ENCODE results near the gene MKX. TPM values are rescaled to one million over a fixed set of nuclear protein-coding genes. Genes with fewer than 3 reads are reported as not detected.

Gene MKX
- total and polyA plus RNA-seq, 3 experiments from 2014 or later, result 0.20 to 0.29 TPM; not detected in 1

DNA sequence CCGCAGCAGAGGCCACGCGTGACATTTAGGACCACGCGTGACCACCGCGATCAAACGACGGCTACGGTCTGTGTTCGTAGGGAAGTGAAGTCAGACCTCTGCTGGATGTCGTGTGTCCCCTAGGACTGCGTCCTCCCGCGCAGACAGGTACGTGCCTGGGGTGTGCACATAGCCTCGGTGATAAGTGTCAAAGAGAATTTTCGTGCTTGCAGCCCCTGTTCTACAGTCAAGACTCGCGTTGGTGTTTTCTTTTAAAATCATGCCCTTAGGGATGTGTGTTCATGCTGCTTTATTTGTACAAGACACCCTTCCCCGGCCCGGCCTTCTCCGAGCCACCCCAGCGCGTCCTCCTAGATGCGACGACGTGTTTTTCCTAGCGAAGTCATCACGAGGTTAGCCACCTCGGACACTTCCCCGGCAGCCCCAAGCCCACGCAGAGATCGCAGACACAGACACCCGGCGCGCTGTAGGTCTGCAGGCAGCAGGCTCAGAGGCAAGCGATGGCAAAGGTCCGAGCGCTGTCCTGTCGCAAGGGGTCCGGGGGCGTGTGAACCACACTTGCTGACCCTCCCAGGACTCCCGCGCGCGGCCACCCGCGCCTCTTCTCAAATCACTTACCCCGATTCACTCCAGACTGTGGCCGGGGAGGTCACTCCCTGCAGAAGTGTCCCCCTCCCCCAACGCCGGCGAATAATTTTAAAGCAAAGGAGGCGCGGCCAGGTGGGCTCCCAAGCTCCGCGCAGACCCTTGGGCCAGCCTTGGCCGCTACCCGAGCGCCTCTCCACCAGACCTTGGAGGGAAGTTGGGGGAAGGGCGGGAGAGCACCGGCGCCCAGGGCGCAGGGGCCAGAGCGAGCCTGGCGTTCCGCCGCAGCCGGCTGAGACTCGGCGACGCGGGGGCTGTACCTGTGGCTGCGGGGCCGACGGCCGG lies 552 bp downstream of the MKX start:
- Histone ChIP-seq H3K27ac (ENCODE audit: low read depth, low read length) (no peak overlapping the region), H3K36me3 (ENCODE audit: insufficient read depth, low read length) (no peaks in the 10 kb centered on the region), H3K4me3 (ENCODE audit: low read length) (peak overlapping the region; percentile 47), H3K9me3 (ENCODE audit: low read length) (no peaks in the 10 kb centered on the region), H3K27me3 (ENCODE audit: insufficient read depth, low read length, poor library complexity, severe bottlenecking) (peaks cover 64% of the 10 kb centered on the region), H3K4me1 (ENCODE audit: insufficient read depth, low read length) (peaks cover 42% of the 10 kb centered on the region)
- peak overlapping the region in 5 of 8 donors; percentile 3 to 92 (median 68) for H3K27ac Mint-ChIP-seq
- H3K4me3 Mint-ChIP-seq, result peak overlapping the region; percentile 85 to 93 (median 88)
- no peaks in the 10 kb centered on the region for H3K9me3 Mint-ChIP-seq
- H3K36me3 Mint-ChIP-seq, result no peaks in the 10 kb centered on the region
- ChIA-PET CTCF (no interaction called here), POLR2A (no interaction called here)
- peaks cover 47 to 74% of the 10 kb centered on the region in 2 donors for H3K27me3 Mint-ChIP-seq
- H3K4me1 Mint-ChIP-seq, result peaks cover 24 to 52% (median 30%) of the 10 kb centered on the region in 3 donors
- peak in 2 of 5 donors; percentile 22 to 30 for DNase-seq

DNA sequence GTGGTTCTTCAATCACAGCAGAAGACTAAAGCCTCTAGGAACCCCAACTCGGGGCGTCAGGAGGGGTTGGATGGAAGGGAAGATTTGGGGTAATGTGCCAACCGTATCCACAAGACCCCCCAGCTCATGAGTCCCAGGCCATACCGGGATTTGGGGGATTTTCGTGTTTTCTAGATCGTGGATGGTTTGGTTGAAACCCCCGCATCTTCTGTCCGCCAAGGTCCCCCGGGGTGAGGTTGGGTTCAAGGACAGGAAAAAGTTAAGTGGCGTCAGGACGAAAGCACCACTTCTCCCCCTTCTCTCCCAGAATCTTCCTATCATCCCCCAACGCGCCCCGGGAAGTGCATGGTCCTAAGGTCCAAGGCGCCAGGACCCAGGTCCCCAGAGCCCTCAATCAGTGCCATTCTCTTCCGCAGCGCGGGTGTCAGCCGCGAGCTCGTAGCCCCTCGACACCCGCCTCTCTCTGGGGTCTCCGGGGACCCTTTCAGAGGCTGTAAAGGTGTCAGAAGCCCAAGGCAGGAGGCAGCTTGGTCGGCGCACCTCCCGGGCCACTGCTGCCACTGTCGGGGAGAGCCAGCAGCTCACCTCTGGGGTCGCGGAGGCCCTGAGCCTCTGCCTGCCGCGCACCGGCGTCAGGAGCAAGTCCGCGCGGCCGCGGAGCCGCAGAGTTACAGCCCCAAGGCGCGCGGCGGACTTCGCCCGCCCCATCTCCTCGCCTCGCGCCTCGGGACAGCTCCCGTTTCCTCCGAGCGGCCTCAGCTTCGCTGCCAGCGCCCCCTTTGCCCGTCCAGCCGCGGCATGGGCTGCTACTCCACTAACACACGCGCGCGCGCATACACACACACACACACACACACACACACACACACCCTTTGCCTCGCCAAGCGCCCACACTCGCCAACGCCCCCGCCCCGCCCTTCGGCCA lies 1.5 kb downstream of the MKX start:
- Histone ChIP-seq H3K9me3 (ENCODE audit: low read length) (no peaks in the 10 kb centered on the region), H3K4me3 (ENCODE audit: low read length) (peak overlapping the region; percentile 69), H3K27me3 (ENCODE audit: insufficient read depth, low read length, poor library complexity, severe bottlenecking) (peaks cover 64% of the 10 kb centered on the region), H3K4me1 (ENCODE audit: insufficient read depth, low read length) (peaks cover 42% of the 10 kb centered on the region), H3K36me3 (ENCODE audit: insufficient read depth, low read length) (no peaks in the 10 kb centered on the region), H3K27ac (ENCODE audit: low read depth, low read length) (no peak overlapping the region)
- H3K36me3 Mint-ChIP-seq, result no peaks in the 10 kb centered on the region
- POLR2A ChIA-PET, result interaction anchor here (0.5 kb wide), 1 partner anchor 434 kb away, joined by 3 read pairs; no protein-coding TSS in a partner anchor
- peaks cover 24 to 52% (median 30%) of the 10 kb centered on the region in 3 donors for H3K4me1 Mint-ChIP-seq
- peak in 3 of 5 donors; percentile 18 to 47 (median 25) for DNase-seq
- CTCF ChIA-PET, result interaction anchor here (0.9 to 3.6 kb wide), 2 partner anchors 434 to 649 kb away, joined by 3 to 23 read pairs; no protein-coding TSS in a partner anchor
- H3K27ac Mint-ChIP-seq, result peak overlapping the region in 4 of 8 donors; percentile 7 to 92 (median 78)
- no peaks in the 10 kb centered on the region for H3K9me3 Mint-ChIP-seq
- peaks cover 45 to 66% of the 10 kb centered on the region in 2 donors for H3K27me3 Mint-ChIP-seq
- peak overlapping the region; percentile 85 to 93 (median 88) for H3K4me3 Mint-ChIP-seq

DNA sequence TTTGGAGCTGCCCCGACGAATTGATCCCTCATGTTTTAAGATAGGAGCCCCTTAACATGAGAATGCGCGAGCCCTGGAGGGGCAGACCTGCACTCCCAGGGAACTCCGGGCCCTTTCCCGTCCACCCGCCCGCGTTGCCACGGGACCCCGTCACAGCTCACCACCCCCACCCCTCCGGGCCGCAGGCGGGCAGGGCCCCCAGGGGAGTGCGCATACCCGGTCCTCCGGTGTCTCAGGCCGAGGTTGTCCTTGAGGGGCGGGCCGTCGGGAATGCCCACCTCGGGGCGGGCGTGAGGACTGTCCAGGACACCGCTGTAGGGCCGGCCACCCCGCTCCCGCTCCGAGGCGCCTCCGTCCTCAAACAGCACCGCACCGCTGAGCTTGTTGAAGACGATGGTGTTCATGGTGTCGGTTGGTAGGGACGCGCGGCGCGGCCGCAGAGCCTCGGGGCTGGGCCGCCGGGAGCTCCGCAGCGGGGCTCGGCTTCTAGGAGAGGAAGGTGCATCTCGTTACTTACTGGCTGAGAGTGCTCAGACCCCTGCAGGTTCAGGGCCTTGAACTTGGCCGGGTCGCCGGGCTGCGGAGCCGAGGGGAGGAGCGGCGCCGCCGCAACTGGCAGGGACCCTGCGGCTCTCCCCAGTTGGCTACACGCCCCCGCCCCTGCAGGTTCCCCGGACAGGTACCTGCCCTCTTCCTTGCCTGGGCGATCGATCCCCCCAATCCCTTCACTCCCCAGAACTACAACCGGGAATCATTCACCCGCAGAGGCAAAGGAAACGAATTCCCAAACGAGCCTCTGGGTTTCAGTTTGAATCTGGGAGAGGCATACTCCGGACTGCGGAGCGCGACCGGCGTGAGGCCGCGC lies 2.4 kb downstream of the MKX start:
- H3K36me3 Mint-ChIP-seq, result no peaks in the 10 kb centered on the region
- ChIA-PET POLR2A (interaction anchor here (0.5 kb wide), 1 partner anchor 435 kb away, joined by 3 read pairs; no protein-coding TSS in a partner anchor), CTCF (interaction anchor here (0.7 to 3.6 kb wide), 11 partner anchors 10 to 658 kb away, joined by 3 to 23 read pairs (median 4); no protein-coding TSS in a partner anchor)
- Histone ChIP-seq H3K9me3 (ENCODE audit: low read length) (no peaks in the 10 kb centered on the region), H3K36me3 (ENCODE audit: insufficient read depth, low read length) (no peaks in the 10 kb centered on the region), H3K4me1 (ENCODE audit: insufficient read depth, low read length) (peaks cover 42% of the 10 kb centered on the region), H3K27ac (ENCODE audit: low read depth, low read length) (no peak overlapping the region), H3K4me3 (ENCODE audit: low read length) (peak overlapping the region; percentile 69), H3K27me3 (ENCODE audit: insufficient read depth, low read length, poor library complexity, severe bottlenecking) (peaks cover 64% of the 10 kb centered on the region)
- H3K27me3 Mint-ChIP-seq, result peaks cover 40 to 64% of the 10 kb centered on the region in 2 donors
- peaks cover 24 to 52% (median 30%) of the 10 kb centered on the region in 3 donors for H3K4me1 Mint-ChIP-seq
- peak overlapping the region; percentile 85 to 93 (median 88) for H3K4me3 Mint-ChIP-seq
- H3K9me3 Mint-ChIP-seq, result no peaks in the 10 kb centered on the region
- DNase-seq, result peak in 2 of 5 donors; percentile 26 to 33
- peak overlapping the region in 4 of 8 donors; percentile 7 to 73 (median 51) for H3K27ac Mint-ChIP-seq

DNA sequence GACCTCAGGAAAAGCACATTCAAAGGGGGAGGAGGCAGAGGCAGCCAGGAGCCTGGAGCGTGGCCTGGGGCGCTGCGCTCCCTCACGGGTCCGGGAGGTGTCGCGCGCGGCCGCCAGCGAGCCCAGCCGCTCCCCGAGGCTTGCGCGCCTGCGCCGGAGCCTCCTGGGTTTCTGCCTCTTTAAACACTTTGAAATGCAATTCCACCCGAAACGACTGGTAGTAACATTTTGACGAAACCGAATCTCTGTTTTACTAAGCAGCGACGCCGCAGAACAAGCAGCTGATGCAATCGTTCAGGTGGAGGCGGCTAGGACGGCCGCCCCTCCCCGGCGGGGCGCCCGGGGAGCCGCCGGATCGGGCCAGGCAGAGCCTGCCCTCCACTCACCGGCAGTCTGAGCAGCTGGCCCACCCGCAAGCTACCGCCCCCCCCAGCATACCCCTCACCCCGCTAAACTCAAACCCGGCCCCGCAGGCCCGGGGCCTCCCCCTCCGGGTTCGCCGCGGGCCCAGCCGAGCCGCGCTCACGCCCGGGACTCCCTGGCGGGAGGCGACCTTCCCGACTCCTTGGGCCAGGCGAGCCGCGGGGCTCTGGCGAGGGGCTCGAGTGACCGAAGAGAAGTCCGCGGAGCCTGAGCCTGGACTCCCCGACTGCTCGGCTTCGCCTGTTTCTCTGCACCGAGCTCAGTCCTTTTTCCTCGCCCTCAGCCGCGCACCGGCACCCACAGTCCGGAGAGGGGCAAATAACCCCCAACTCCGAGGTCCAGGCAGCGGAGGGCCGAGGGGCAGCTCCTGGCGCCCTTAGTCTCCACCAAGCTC lies 3.2 kb downstream of the MKX start:
- Histone ChIP-seq H3K27ac (ENCODE audit: low read depth, low read length) (no peak overlapping the region), H3K36me3 (ENCODE audit: insufficient read depth, low read length) (no peaks in the 10 kb centered on the region), H3K27me3 (ENCODE audit: insufficient read depth, low read length, poor library complexity, severe bottlenecking) (peaks cover 61% of the 10 kb centered on the region), H3K4me3 (ENCODE audit: low read length) (peak overlapping the region; percentile 69), H3K9me3 (ENCODE audit: low read length) (no peaks in the 10 kb centered on the region), H3K4me1 (ENCODE audit: insufficient read depth, low read length) (peaks cover 42% of the 10 kb centered on the region)
- H3K4me1 Mint-ChIP-seq, result peaks cover 24 to 52% (median 30%) of the 10 kb centered on the region in 3 donors
- peaks cover 40 to 59% of the 10 kb centered on the region in 2 donors for H3K27me3 Mint-ChIP-seq
- H3K9me3 Mint-ChIP-seq, result no peaks in the 10 kb centered on the region
- ChIA-PET POLR2A (interaction anchor here (0.5 to 1.0 kb wide), 2 partner anchors 434 to 499 kb away, joined by 3 to 5 read pairs; no protein-coding TSS in a partner anchor), CTCF (interaction anchor here (0.7 to 3.6 kb wide), 20 partner anchors 9 to 658 kb away, joined by 3 to 23 read pairs (median 4); no protein-coding TSS in a partner anchor)
- H3K4me3 Mint-ChIP-seq, result peak overlapping the region; percentile 81 to 93 (median 88)
- DNase-seq, result peak; percentile 56 to 78 (median 74)
- H3K27ac Mint-ChIP-seq, result no peak overlapping the region
- H3K36me3 Mint-ChIP-seq, result no peaks in the 10 kb centered on the region

DNA sequence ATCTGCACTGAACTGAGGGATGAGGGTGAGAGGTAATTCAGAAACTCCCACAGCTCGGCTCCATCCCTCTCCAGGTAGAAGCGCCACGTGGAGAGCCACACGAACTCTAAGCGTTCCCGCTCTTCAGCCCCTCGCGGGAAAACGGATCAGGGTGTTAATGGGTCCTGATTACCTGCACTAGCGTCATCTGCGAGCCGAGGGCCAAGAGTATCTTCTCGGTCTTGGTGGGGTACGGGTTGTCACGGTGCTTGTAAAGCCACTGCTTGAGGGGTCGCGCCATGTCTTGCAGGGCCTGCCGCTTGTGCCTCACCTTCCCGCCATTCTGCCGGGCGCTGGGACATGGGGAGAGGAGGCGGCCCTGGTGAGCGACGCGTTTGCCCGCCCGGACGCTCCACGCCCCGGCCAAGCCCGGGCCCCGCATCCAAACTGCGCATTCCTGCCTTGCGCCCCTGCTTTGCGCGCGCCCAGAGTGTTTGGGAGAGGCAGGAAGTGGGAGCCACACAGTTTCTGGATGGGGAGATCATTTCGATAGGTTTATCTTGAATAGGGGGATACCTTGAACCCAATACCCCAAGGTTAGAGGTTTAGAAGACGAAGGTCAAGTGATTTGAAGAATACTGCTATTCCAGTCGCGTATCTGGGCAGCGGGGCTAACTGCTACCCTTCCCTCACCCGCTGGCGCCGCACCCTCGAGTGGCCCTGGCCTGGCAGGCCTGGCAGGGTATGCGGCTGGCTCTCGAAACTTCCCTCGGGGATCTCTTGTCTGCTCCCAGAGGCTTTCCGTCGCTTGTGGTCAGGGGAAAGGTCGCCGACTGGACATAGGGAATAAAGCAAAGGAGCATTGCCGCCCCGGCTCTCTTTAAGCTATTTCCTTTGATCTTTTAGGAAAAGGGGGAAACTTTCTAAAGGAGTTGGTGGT lies 4.2 kb downstream of the MKX start:
- H3K36me3 ChIP-seq (ENCODE audit: insufficient read depth, low read length), result no peaks in the 10 kb centered on the region
- Mint-ChIP-seq H3K27ac (no peak overlapping the region), H3K27me3 (peaks cover 35 to 56% of the 10 kb centered on the region in 2 donors), H3K9me3 (no peaks in the 10 kb centered on the region), H3K4me3 (peak overlapping the region; percentile 77 to 92 (median 80)), H3K4me1 (peaks cover 18 to 42% (median 23%) of the 10 kb centered on the region in 3 donors), H3K36me3 (no peaks in the 10 kb centered on the region)
- no peaks in the 10 kb centered on the region for H3K9me3 ChIP-seq (ENCODE audit: low read length)
- peaks cover 36% of the 10 kb centered on the region for H3K4me1 ChIP-seq (ENCODE audit: insufficient read depth, low read length)
- H3K27ac ChIP-seq (ENCODE audit: low read depth, low read length), result no peak overlapping the region
- H3K27me3 ChIP-seq (ENCODE audit: insufficient read depth, low read length, poor library complexity, severe bottlenecking), result peaks cover 51% of the 10 kb centered on the region
- DNase-seq, result no peak
- CTCF ChIA-PET, result interaction anchor here (0.7 to 3.6 kb wide), 16 partner anchors 8 to 659 kb away, joined by 3 to 23 read pairs (median 4); no protein-coding TSS in a partner anchor
- POLR2A ChIA-PET, result interaction anchor here (0.5 to 1.0 kb wide), 3 partner anchors 218 to 500 kb away, joined by 3 to 5 read pairs (median 3); no protein-coding TSS in a partner anchor
- peak overlapping the region; percentile 69 for H3K4me3 ChIP-seq (ENCODE audit: low read length)

DNA sequence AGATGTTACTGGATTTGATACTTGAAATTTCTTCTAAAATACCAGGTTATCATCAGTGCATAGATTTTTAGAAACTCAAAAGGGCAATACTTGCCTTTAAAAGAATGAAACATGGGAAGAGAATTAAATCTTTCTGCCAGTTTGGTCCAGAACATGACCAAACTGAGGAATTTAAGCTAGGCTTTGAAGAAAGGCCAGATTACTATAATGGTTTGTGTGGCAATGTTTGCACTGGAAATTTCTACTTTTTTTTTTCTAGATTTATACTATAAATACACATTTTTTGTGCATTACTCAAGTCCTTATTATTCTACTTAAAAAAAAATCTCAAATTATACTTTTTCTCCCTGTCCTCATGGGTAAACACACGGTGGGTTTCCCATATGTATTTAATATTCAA lies 9.2 kb downstream of the MKX start:
- DNase-seq, result no peak
- H3K27me3 Mint-ChIP-seq, result peaks cover 16 to 39% of the 10 kb centered on the region in 2 donors

More for the DNA sequence above, 9.2 kb downstream of the MKX start:
- CTCF ChIA-PET, result interaction anchor here (0.7 kb wide), 1 partner anchor 657 kb away, joined by 3 read pairs; no protein-coding TSS in a partner anchor
- H3K27me3 ChIP-seq (ENCODE audit: insufficient read depth, low read length, poor library complexity, severe bottlenecking), result peaks cover 12% of the 10 kb centered on the region
- Mint-ChIP-seq H3K27ac (no peak overlapping the region), H3K9me3 (no peaks in the 10 kb centered on the region), H3K4me1 (peaks cover 0 to 5% (median 0%) of the 10 kb centered on the region in 3 donors), H3K36me3 (no peaks in the 10 kb centered on the region), H3K4me3 (no peak overlapping the region)
- H3K4me3 ChIP-seq (ENCODE audit: low read length), result no peak overlapping the region
- POLR2A ChIA-PET, result no interaction called here
- peaks cover 2% of the 10 kb centered on the region for H3K4me1 ChIP-seq (ENCODE audit: insufficient read depth, low read length)
- H3K36me3 ChIP-seq (ENCODE audit: insufficient read depth, low read length), result no peaks in the 10 kb centered on the region
- no peak overlapping the region for H3K27ac ChIP-seq (ENCODE audit: low read depth, low read length)
- no peaks in the 10 kb centered on the region for H3K9me3 ChIP-seq (ENCODE audit: low read length)
